ENCODE data around the gene FLNB.

GRCh38 chr3:58131101-58131825 lies 123.0 kb downstream of the FLNB start:
- TF ChIP-seq POLR2AphosphoS5 (IDR thresholded peaks at IDR 0.05) (no peak), CTCF (IDR thresholded peaks at IDR 0.05) (no peak)

All from prostate gland (tissue), 2 donors.